Activated CD4-positive, CD25-positive, alpha-beta regulatory T cell treated with anti-CD3 and anti-CD28 coated beads, Interleukin-2, amount 50 U/mL, for 16 hours (primary cell): ENCODE data around the gene LANCL1.
"Not testable (repeated sequence)": the region's sequence is repeated elsewhere in the genome, so short reads cannot be mapped to it uniquely, and the experiment has no call there.

ENCODE experiments used
- DNase-seq: peaks from one replicate; pipeline ENCODE4 v3.0.0-alpha.2; 2020; ENCODE audit warnings: low read depth, low spot score

The LANCL1 gene

GRCh38 chr2:210459407-210459806 is 17.2 kb downstream of the LANCL1 start:
- no peak for DNase-seq

- no peak for DNase-seq
These were observed 18.2 kb downstream of the LANCL1 start for GRCh38 chr2:210458395-210458794.

GRCh38 chr2:210456571-210456970 is 20.0 kb downstream of the LANCL1 start:
- DNase-seq: no peak

DNA sequence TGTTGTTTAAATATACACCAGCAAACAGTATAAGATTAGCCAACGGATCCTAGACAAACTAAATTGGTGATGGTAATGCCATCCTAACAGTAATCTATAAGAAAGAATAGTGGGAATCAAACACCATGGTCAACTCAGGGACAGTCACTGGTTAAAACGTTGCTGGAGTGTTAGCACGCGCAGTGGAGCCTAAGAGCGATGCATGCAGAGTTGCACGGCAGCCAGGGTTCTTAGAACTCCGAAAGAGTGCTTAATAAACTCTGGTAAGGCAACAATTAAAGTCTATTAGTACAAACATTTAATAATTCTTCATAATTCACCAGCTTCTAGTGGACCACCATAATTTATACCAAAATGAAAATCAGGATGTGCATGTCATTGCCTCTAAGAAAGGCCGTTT is 22.2 kb downstream of the LANCL1 start:
- DNase-seq: no peak

DNA sequence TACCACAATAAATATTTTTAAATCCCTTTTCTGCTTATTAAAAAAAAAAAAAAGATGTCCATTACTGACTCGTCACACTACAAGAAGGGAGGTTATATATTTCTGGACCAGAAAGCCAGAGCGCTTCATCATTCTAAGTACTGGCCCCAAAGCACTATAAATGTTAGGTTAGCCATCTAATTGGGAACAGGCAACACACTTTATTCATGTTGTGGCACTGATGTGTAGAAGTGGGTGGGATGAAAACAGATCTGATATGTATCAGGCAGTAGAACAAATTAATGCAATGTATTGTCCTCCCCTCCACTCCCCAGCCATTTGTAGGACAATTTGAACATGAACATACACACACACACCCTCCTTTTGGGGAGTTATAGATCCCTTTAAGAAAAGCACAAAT is 24.4 kb downstream of the LANCL1 start:
- no peak for DNase-seq

GRCh38 chr2:210450942-210451341 is 25.6 kb downstream of the LANCL1 start:
- not testable (repeated sequence) for DNase-seq

GRCh38 chr2:210445732-210446131 is 30.8 kb downstream of the LANCL1 start:
- no peak for DNase-seq

DNA sequence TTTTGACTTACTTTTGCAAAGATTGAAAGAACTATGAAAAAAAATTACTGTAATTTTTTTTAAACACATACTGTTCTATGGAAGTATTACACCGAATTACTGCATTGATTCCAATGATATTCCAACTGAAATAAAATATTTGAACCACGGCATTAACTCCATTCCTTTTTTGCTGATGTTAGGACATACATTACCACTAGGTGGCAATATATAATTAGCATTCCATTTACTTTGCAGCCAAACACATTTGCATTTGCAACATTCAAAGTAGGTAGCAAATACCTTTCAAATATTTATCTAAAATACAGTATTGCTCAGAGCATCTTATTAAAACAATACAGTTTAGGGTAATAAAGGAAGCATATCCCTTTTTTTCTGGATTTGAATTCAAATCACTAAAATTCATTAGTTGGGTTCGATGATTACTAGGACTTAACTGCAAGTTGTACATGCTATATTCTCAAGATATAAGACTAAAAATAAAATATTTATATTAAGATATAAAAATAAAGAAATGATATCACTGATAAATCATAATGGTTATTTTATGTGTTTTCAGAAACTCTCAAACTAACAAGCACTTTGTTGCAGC is 31.3 kb downstream of the LANCL1 start:
- no peak for DNase-seq

DNA sequence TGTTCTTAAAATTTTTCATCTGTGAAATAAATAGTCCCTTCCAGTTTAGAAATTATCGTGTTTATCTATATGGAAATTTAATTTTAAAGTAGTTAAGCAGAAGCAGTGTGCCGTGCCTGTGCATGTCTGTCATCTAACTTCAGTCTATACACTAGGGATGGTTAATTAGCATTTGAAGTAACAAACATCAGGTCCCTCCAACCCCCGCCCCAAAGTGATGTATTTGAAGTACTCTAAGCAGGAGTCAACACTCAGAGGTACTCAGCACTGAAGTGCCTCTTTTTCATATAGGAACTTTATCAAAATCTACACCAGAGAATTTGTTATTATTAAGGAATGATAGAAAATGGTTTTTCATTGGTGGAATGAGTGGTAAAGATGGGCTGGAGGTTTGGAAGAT is 33.0 kb downstream of the LANCL1 start:
- no peak for DNase-seq

- no peak for DNase-seq
These were observed 33.7 kb downstream of the LANCL1 start for GRCh38 chr2:210442878-210443277.

DNA sequence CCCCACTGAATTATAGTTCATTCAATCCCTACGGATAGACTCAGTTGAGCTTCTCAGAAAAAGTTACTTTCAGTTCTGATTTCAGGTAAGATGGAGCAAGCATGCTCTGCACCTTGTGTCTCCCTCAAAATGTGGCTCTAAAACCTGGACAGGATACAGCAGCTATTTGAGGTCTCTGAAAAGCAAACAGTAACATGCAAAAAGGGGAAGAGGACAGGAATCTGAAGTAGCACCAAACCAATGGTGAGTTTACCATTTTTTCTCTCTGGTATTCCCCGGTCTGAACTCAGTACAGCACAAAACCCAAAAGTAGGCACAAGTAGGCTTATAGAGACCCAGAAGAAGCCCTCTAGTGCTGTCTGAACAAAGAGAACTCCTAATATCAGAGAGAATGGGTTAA is 34.1 kb downstream of the LANCL1 start:
- no peak for DNase-seq

GRCh38 chr2:210440206-210440605 is 36.4 kb downstream of the LANCL1 start:
- no peak for DNase-seq

DNA sequence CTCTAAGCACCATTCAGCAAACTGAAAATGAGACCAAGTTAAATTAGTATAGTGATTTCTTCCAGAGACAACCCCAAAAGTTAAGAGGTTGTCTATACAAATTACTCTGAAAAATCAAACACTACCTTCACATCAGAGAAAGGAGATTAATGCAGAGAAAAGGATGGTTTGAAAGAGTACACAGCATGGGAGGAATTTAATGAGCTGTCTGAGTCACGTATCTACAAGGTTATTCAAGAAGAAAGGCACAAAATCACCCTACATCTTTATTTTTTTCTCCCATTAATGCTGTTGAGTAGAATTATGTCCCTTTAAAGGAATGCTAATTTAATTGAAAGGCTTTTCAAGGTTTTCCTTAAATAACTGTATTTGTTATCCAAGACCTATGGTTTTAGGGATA is 41.1 kb downstream of the LANCL1 start:
- DNase-seq: no peak

DNA sequence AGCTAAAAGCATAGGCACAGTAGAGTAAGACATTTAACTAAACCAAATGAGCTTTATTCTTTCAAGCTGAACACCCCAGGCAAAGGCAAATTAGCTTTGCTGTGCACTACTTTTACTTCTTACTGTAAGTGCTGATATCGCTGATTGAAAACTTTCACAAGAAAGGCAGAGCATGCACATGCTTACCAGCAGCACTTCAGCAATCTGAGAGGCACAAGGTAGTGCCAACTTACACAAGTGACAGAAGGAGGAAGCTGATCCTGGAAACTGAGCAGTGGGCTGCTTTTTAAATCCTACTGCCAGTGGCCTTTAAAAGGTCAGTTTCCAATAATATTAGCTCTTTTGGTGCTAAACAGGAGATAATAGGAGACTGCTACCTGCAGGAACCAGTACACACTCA is 43.9 kb downstream of the LANCL1 start:
- DNase-seq: no peak

DNA sequence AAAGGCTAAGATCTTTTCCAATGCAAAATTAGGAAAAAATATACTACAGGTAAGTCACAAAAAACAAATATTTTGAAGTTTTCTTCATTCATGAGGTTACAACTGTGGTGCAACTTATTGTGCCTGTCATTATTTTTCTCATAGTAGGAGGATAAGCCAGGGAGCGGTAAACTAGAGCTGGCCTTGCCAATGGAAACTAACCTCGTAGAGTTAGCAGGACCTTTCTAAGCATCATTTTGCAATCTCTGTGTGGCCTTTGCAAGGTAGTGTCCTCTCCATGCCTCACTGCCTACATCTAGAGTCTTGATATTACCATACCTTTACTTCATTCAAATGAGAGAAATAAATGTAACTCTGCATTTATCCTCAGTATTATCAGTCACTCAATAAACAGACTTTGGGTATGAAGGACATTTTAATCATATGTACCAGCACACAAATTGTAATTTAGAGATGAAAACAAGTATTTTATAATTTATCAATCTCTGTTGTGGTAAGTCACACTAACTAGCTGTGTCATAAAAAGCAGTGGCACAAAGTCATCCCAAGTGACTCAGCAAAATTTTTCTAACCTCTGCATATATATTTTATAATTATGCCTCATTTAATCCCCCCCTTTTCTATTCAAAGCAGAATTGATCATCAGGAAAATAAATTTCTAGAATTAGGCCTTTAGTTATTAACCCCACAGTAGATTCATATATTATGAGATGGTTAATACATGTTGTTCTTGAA is 47.0 kb downstream of the LANCL1 start:
- no peak for DNase-seq

DNA sequence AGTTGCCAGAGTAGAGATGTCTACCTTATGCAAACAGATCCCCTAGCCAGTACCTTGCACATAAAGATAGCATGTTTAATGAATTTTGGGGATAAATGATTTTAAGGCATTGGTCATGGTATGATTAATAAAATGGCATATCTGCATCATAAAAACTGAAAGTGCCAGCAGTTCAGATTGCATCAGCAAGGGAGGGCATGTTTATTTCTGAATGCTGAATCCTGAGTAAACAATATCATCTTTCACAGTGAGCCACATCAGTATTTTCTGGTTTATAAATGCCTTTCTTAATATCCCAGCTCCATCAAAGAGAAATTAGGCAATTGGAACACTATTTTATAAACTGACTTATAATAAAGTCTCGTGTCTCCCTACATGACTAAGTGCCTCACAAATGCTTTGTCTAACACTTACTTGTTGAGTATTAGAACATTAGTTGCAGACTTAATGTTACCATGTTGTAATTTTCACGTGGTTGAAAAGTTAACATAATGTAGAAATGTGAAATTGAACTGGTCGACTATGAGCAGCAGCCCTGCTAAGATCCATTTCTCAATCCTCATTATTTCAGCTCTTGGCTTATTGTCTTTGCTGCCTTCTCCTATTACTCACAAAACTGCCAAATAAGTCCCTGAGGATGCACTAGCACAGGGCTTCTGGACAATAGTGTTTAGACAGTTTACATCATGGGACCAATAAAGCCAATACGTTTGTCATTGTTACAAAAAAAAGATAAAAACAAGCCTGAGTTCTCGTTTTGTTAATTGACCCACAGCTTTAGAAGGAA is 48.0 kb downstream of the LANCL1 start:
- DNase-seq: no peak

DNA sequence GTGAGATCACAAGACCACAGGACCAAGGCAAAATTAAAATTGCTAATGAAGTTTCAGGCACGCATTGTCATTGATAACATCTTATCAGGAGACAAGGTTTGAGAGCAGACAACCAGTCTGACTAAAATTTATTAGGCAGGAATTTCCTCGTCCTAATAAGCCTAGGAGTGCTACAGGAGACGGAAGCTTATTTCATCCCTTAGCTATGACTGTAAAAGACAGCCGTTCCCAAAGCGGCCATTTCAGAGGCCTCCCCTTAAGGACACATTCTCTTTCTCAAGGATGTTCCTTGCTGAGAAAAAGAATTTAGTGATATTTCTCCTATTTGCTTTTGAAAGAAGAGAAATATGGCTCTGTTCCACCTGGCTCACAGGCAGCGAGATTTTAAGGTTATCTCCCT is 49.2 kb downstream of the LANCL1 start:
- DNase-seq: not testable (repeated sequence)

DNA sequence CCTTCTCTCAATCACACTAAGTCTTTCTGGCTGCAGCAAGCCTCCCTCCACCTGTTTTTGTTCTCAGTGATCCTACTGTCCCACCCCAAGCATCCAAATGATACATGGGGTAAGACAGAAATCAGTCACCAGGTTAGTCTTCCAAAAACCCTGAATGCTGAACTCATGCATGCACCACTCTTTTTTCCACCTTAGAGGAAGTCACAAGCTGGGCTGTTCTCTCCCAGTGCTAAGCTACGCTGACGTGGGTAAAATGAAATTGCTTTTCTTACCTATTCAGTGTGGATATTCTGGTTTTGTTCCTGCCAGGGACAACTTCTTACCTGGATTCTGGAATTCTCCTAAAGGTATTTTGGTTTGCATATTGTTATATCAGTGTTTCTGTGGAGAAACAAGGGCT is 54.2 kb downstream of the LANCL1 start:
- DNase-seq: no peak

DNA sequence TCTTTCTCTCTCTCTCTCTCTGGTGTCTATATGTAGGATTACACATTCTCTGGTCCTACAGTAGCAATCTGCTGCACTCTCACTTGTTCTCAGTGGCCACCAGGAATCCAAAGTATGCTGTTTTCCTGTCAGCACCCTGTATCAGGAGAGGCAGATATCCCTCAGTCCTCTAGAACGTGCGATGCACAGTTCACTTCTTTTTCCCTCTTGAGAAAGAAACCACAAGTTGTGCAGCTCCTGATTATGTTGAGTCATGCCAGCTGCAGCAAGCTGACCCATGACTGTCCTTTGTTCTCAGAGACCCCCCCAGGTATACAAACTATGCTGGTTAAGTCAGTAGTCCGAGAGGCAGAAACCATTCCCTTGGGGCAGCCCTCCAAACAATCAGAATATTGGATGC is 54.6 kb downstream of the LANCL1 start:
- no peak for DNase-seq

GRCh38 chr2:210412660-210413059 is 63.9 kb downstream of the LANCL1 start:
- DNase-seq: no peak

- no peak for DNase-seq
These were observed 66.0 kb downstream of the LANCL1 start for GRCh38 chr2:210410542-210410941.

- DNase-seq: no peak
These were observed 77.0 kb downstream of the LANCL1 start for GRCh38 chr2:210399440-210400041.
